ENCODE measurements around the gene TESK2.

- TF ChIP-seq CTCF (conservative IDR thresholded peaks at IDR 0.05; ENCODE audit: low read length) (no peak), EZH2phosphoT487 (IDR thresholded peaks at IDR 0.05; ENCODE audit: borderline replicate concordance, low read depth, low read length) (no peak)
Observed at GRCh38 chr1:45456531-45456930, 34.4 kb downstream of the TESK2 start.

All from OCI-LY7 (cell line).